ENCODE results near the gene MACIR. TPM values are rescaled to one million over a fixed set of nuclear protein-coding genes. Genes with fewer than 3 reads are reported as not detected.

The MACIR gene
- 10 to 100 TPM in 3 of 4 donors, 1 to 10 TPM in 1; 4.1 to 42.7 (median 24.1) TPM for total RNA-seq

DNA sequence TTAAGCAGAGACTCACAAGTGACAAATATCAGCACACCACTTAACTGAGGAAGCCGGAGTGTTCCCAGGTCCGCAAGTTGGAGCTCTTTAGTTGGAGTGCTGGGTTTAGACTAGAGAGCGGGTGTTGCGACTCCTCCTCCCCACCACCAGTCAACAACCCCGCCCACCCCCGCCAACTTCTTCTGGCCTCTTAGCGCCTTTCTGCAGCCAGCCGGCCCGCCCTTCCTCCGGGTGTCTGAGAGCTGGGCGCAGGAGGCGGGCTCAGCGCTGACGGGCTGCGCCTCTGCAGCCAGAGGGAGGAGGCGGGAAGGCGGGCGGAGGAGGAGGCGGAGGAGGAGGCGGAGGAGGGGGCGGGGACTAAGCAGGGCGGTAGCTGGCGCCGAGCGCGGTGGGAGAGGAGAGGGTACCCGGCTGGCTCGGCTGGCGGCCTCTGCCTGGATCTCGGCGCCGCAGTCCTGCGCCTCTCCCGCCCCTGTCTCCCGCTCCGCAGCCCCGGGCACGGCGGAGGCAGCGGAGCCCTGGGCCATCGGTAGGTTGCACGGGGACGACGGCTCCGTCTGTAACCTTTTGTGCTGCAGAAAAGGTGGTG, at the start of gene MACIR:
Gene MACIR, plus strand, starts transcription at position 396 of the 589 bp plus-strand sequence. CDS start 17,157 bp downstream, outside the sequence.
- Histone ChIP-seq H3K9me3 (no peaks in the 10 kb centered on the region), H3K36me3 (no peaks in the 10 kb centered on the region), H3K27ac (peak within 1 kb of the TSS; percentile 79 to 97 (median 91)), H3K4me3 (peak within 1 kb of the TSS; percentile 87 to 94 (median 92)), H3K27me3 (no peaks in the 10 kb centered on the region), H3K4me1 (peaks cover 0 to 16% (median 2%) of the 10 kb centered on the region in 4 donors)
- peak; percentile 96 to 99 (median 98) for DNase-seq
- TF ChIP-seq CTCF (IDR thresholded peaks at IDR 0.05): peak in 2 of 6 experiments; percentile 8 to 13
- TF ChIP-seq POLR2A (IDR thresholded peaks at IDR 0.05): peak; percentile 78 to 87

DNA sequence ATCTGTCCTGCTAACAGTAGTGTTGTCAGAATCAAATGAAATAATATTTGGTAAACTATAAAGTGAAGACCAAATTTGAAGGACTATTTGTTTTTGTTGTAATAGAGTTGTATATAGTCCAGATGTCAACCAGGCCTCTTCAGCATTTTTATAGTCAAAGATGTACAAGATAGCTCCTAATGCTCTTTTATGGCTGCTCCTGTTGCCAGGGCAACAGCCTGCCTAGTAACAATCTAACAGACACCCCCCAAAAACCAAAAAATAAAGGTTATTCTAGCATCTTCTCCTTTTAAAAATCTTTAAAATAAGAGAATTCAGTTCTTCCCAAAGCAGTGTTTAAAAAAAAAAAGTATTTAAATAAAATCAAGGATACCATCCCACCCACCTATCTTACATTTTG, 49.5 kb upstream of the MACIR start:
- TF ChIP-seq CTCF (IDR thresholded peaks at IDR 0.05) (no peak), POLR2A (IDR thresholded peaks at IDR 0.05) (no peak)
- Histone ChIP-seq H3K36me3 (peaks cover 0 to 10% (median 0%) of the 10 kb centered on the region in 3 donors), H3K27ac (no peak overlapping the region), H3K9me3 (no peaks in the 10 kb centered on the region), H3K27me3 (no peaks in the 10 kb centered on the region), H3K4me3 (no peak overlapping the region), H3K4me1 (no peaks in the 10 kb centered on the region)
- DNase-seq: no peak

- no peak for TF ChIP-seq POLR2A (IDR thresholded peaks at IDR 0.05)
- TF ChIP-seq CTCF (IDR thresholded peaks at IDR 0.05): no peak
- no peak for DNase-seq
- Histone ChIP-seq H3K4me3 (no peak overlapping the region), H3K9me3 (no peaks in the 10 kb centered on the region), H3K27ac (no peak overlapping the region), H3K4me1 (no peaks in the 10 kb centered on the region), H3K27me3 (no peaks in the 10 kb centered on the region), H3K36me3 (peaks cover 0 to 6% (median 0%) of the 10 kb centered on the region in 3 donors)
These were observed 47.6 kb upstream of the MACIR start for GRCh38 chr5:103210952-103211351.

DNA sequence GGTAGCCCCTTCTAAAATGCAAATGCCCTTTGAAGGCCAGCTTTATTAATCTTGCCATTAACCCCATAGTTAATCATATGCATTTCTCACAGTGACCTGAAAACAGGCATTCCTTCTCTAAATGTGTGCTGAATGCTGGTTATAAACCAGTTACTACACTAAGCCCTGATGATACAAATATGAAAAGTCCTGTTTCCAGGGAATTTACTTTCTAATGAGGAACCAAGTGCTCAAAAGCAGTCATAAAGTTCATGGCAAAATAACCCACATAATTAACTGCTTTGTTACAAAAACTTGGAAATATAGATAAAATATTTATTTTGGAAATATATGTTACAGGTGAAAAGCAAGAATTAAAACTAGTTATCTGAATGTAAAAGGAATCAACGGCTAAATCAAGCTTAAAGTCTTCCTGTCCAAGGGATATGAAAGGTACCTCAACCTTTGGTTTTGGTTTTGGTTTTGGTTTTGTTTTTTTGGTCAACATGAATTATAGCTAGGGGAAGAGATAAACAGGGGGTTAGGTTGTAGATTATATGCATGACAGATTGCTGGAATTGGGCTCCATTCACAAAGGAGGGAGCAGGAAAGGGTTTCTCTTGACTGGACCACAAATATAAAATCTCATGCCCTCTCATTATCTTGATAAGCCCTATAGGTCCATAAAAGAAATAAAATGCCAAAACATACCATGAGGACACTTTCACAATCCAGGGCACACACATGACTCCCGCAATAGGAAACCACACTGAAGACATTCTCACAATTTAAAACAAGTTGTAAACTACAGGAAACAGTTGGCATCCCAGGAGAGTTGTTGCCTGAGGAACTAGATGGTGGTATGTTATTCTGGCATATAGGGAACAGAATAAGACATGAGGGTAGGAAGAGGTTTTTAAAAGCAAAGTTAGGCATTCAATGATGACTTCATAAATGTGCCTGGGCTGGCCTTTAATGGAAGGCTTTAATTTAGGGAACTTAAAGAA, 46.7 kb upstream of the MACIR start:
- H3K4me1 ChIP-seq: no peaks in the 10 kb centered on the region
- no peak for DNase-seq
- no peak overlapping the region for H3K4me3 ChIP-seq
- no peaks in the 10 kb centered on the region for H3K27me3 ChIP-seq
- H3K9me3 ChIP-seq: no peaks in the 10 kb centered on the region
- no peak for TF ChIP-seq CTCF (IDR thresholded peaks at IDR 0.05)
- no peak for TF ChIP-seq POLR2A (IDR thresholded peaks at IDR 0.05)
- H3K36me3 ChIP-seq: no peaks in the 10 kb centered on the region
- no peak overlapping the region for H3K27ac ChIP-seq

DNA sequence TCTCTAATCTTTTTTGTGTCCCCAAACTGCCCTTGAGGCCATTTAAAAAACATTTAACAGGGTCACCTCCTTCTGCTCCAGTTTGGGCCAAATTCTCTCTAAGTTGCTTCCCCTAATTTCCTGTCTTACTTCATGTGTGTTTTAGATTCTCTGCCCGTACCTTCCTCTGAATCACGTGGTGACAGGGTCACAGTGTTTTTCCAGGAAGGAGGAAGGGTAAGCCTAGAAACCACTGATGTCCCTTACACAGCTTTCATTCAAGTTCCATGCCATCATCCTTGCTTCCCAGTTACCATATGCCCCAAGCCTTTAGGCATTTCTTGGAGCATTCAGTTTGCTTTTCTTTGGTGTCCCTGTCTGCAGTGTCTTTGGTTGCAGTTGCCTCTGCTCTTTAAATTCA, 42.4 kb upstream of the MACIR start:
- Histone ChIP-seq H3K4me1 (no peaks in the 10 kb centered on the region), H3K4me3 (no peak overlapping the region), H3K27ac (no peak overlapping the region), H3K27me3 (no peaks in the 10 kb centered on the region), H3K36me3 (no peaks in the 10 kb centered on the region), H3K9me3 (no peaks in the 10 kb centered on the region)
- TF ChIP-seq CTCF (IDR thresholded peaks at IDR 0.05) (no peak), POLR2A (IDR thresholded peaks at IDR 0.05) (no peak)
- DNase-seq: no peak
